ENCODE measurements around the gene MORC1. TPM values are rescaled to one million over a fixed set of nuclear protein-coding genes. Genes with fewer than 3 reads are reported as not detected.
"Not testable (repeated sequence)": the region's sequence is repeated elsewhere in the genome, so short reads cannot be mapped to it uniquely, and the experiment has no call there.

Gene MORC1
- total RNA-seq, 1 experiment from 2014 or later, result not detected

GRCh38 chr3:109089265-109089664, 28.7 kb downstream of the MORC1 start:
- Mint-ChIP-seq H3K36me3 (ENCODE audit: insufficient read depth, unreplicated experiment) (peaks cover 6% of the 10 kb centered on the region), H3K27ac (ENCODE audit: unreplicated experiment) (no peak overlapping the region), H3K27me3 (ENCODE audit: insufficient read depth, unreplicated experiment) (peaks cover 20% of the 10 kb centered on the region), H3K4me1 (ENCODE audit: low read depth, unreplicated experiment) (no peaks in the 10 kb centered on the region), H3K4me3 (ENCODE audit: unreplicated experiment) (no peak overlapping the region), H3K9me3 (ENCODE audit: unreplicated experiment) (no peaks in the 10 kb centered on the region)
- no peak overlapping the region for H3K4me3 ChIP-seq (ENCODE audit: low read depth, low read length)
- ChIA-PET CTCF (no interaction called here), POLR2A (no interaction called here)
- no peaks in the 10 kb centered on the region for H3K4me1 ChIP-seq
- no peaks in the 10 kb centered on the region for H3K27me3 ChIP-seq (replicated peaks; ENCODE audit: control insufficient read depth, insufficient read depth, low read length)
- no peaks in the 10 kb centered on the region for H3K9me3 ChIP-seq
- no peaks in the 10 kb centered on the region for H3K36me3 ChIP-seq (ENCODE audit: control insufficient read depth, insufficient read depth, low read length)
- BruUV-seq (replicated peaks), result no TSS peak
- no peak for DNase-seq
- intact Hi-C loops (cut with micrococcal nuclease; ENCODE audit: unreplicated experiment), result no loop called here
- TF ChIP-seq CTCF (IDR thresholded peaks at IDR 0.05; ENCODE audit: insufficient read depth in 1 of 2, low read depth in 1 of 2, low read length in 1 of 2, severe bottlenecking in 1 of 2, unreplicated experiment in 1 of 2), result no peak

- peak; percentile 67 to 69 for TF ChIP-seq CTCF (IDR thresholded peaks at IDR 0.05; ENCODE audit: insufficient read depth in 1 of 2, low read depth in 1 of 2, low read length in 1 of 2, severe bottlenecking in 1 of 2, unreplicated experiment in 1 of 2)
- no peaks in the 10 kb centered on the region for H3K36me3 ChIP-seq (ENCODE audit: control insufficient read depth, insufficient read depth, low read length)
- peaks cover 19% of the 10 kb centered on the region for H3K27me3 Mint-ChIP-seq (ENCODE audit: insufficient read depth, unreplicated experiment)
- H3K4me3 Mint-ChIP-seq (ENCODE audit: unreplicated experiment), result no peak overlapping the region
- POLR2A ChIA-PET, result no interaction called here
- no peak overlapping the region for H3K27ac Mint-ChIP-seq (ENCODE audit: unreplicated experiment)
- no peaks in the 10 kb centered on the region for H3K9me3 ChIP-seq
- DNase-seq, result peak; percentile 36 to 47
- H3K4me1 Mint-ChIP-seq (ENCODE audit: low read depth, unreplicated experiment), result no peaks in the 10 kb centered on the region
- no peaks in the 10 kb centered on the region for H3K4me1 ChIP-seq
- no peak overlapping the region for H3K4me3 ChIP-seq (ENCODE audit: low read depth, low read length)
- H3K36me3 Mint-ChIP-seq (ENCODE audit: insufficient read depth, unreplicated experiment), result peaks cover 6% of the 10 kb centered on the region
- H3K9me3 Mint-ChIP-seq (ENCODE audit: unreplicated experiment), result peaks cover 6% of the 10 kb centered on the region
- BruUV-seq (replicated peaks), result no TSS peak
- intact Hi-C loops (cut with micrococcal nuclease; ENCODE audit: unreplicated experiment), result loop anchor here (1.0 to 5.0 kb wide), 5 partner anchors 32 to 593 kb away; no protein-coding TSS in a partner anchor
- H3K27me3 ChIP-seq (replicated peaks; ENCODE audit: control insufficient read depth, insufficient read depth, low read length), result no peaks in the 10 kb centered on the region
- CTCF ChIA-PET, result interaction anchor here (1.2 kb wide), 1 partner anchor 58 kb away, joined by 3 read pairs; no protein-coding TSS in a partner anchor
Measured at GRCh38 chr3:109081746-109082510, 36.0 kb downstream of the MORC1 start.

- H3K9me3 ChIP-seq; H3K4me1 ChIP-seq; H3K27me3 ChIP-seq (replicated peaks; ENCODE audit: control insufficient read depth, insufficient read depth, low read length); H3K36me3 Mint-ChIP-seq (ENCODE audit: insufficient read depth, unreplicated experiment); BruUV-seq (replicated peaks); H3K4me3 ChIP-seq (ENCODE audit: low read depth, low read length); H3K27ac Mint-ChIP-seq (ENCODE audit: unreplicated experiment); POLR2A ChIA-PET; CTCF ChIA-PET; DNase-seq; H3K4me3 Mint-ChIP-seq (ENCODE audit: unreplicated experiment); H3K4me1 Mint-ChIP-seq (ENCODE audit: low read depth, unreplicated experiment); H3K36me3 ChIP-seq (ENCODE audit: control insufficient read depth, insufficient read depth, low read length); H3K9me3 Mint-ChIP-seq (ENCODE audit: unreplicated experiment): not testable (repeated sequence)
- H3K27me3 Mint-ChIP-seq (ENCODE audit: insufficient read depth, unreplicated experiment), result peaks cover 12% of the 10 kb centered on the region
- intact Hi-C loops (cut with micrococcal nuclease; ENCODE audit: unreplicated experiment), result loop anchor here (5.0 kb wide), 1 partner anchor 163 kb away; no protein-coding TSS in a partner anchor
Measured at GRCh38 chr3:109080090-109080489, 37.8 kb downstream of the MORC1 start.
